K562 (cell line): ENCODE results near the gene MKRN3. TPM values are rescaled to one million over a fixed set of nuclear protein-coding genes. Genes with fewer than 3 reads are reported as not detected.
"Not testable (repeated sequence)": the region's sequence is repeated elsewhere in the genome, so short reads cannot be mapped to it uniquely, and the experiment has no call there.

ENCODE experiments used
- ATAC-seq: fragments of 200-7000 bp; cut with Tn5 transposase; 3 replicates; pipeline ENCODE4 v1.9.1; 2020; ENCODE audit warnings: moderate library complexity
- BruUV-seq: library from RNA; stranded (reverse); fragments of 400-500 nt; replicated peaks from 2 replicates; lab custom pipeline; 2021; lab: Mats Ljungman, UMichigan
- CTCF ChIA-PET: fragments of 300-600 bp; formaldehyde crosslinking; extraction: SDS; loops from one replicate; lab custom pipeline; 2021; ENCODE audit warnings: low intra/inter-chr PET ratio; lab: Yijun Ruan, JAX
- POLR2A ChIA-PET: fragments of 300-600, 350-650 bp; sonication (Branson Sonifier 250); formaldehyde crosslinking; extraction: SDS; loops from one replicate; lab custom pipeline; 2021; ENCODE audit warnings: antibody characterized with exemption, inconsistent platforms; lab: Yijun Ruan, JAX
- DNase-seq, 4 experiments: peaks; one replicate each; pipeline versions ENCODE4 v3.0.0 to v3.0.0-alpha.2; 2011 to 2018; ENCODE audit warnings: low spot score in 3 of 4, mixed read lengths in 3 of 4; ENCODE audit errors: extremely low read depth in 1 of 4
- FAIRE-seq: peaks from 2 replicates; lab custom pipeline; 2011; peaks lifted over from hg19 to GRCh38; lab: Jason Lieb, UNC
- H2AFZ ChIP-seq: 2 replicates; pipeline ENCODE4 v1.6.0; 2011; ENCODE audit warnings: low read depth, low read length, control low read depth, inconsistent platforms
- H3K27ac ChIP-seq: fragments of 200-600 bp; 3 replicates; pipeline ENCODE4 v1.8.0; 2011; ENCODE audit warnings: low read depth, mild to moderate bottlenecking, control low read depth, inconsistent platforms, low read length, moderate library complexity, mixed read lengths; ENCODE audit errors: extremely low read depth
- H3K27me3 ChIP-seq, 2 experiments: fragments of 300-600 bp in 1 of 2; 2 replicates in 1 of 2; 3 replicates in 1 of 2; pipeline versions ENCODE4 v1.6.0 to v1.8.0; 2011; ENCODE audit warnings: inconsistent platforms in 2 of 2, low read length in 2 of 2, mild to moderate bottlenecking in 1 of 2, mixed read lengths in 1 of 2, moderate library complexity in 1 of 2; ENCODE audit not compliant: control insufficient read depth in 2 of 2, insufficient read depth in 2 of 2
- H3K36me3 ChIP-seq: fragments of 300-600 bp; 3 replicates; pipeline ENCODE4 v1.8.0; 2011; ENCODE audit warnings: mild to moderate bottlenecking, low read length, inconsistent platforms; ENCODE audit not compliant: control insufficient read depth, insufficient read depth
- H3K4me1 ChIP-seq, 2 experiments: fragments of 200-600 bp in 1 of 2; replicated peaks in 1 of 2; 2 replicates in 1 of 2; 3 replicates in 1 of 2; pipeline versions ENCODE4 v1.5.1 to v1.8.0; 2011; ENCODE audit warnings: inconsistent platforms in 2 of 2, low read length in 2 of 2, mild to moderate bottlenecking in 1 of 2, mixed read lengths in 1 of 2, moderate library complexity in 1 of 2; ENCODE audit not compliant: control insufficient read depth in 2 of 2, insufficient read depth in 2 of 2
- H3K4me2 ChIP-seq: 2 replicates; pipeline ENCODE4 v1.6.1; 2011; ENCODE audit warnings: low read length, control low read depth, inconsistent platforms, mixed read lengths; ENCODE audit not compliant: insufficient read depth
- H3K4me3 ChIP-seq: fragments of 200-600 bp; sonication (generic), shearing (Covaris generic); 2 replicates; pipeline ENCODE4 v1.5.1; 2016; ENCODE audit warnings: control low read depth, inconsistent platforms
- H3K79me2 ChIP-seq: fragments of 200-600 bp; 3 replicates; pipeline ENCODE4 v1.8.0; 2011; ENCODE audit warnings: low read length, inconsistent platforms; ENCODE audit not compliant: control insufficient read depth, insufficient read depth
- H3K9ac ChIP-seq, 2 experiments: 2 replicates each; pipeline versions ENCODE4 v1.6.0 to v1.6.1; 2011; ENCODE audit warnings: low read depth in 2 of 2, low read length in 2 of 2, control low read depth in 1 of 2, inconsistent platforms in 1 of 2, mild to moderate bottlenecking in 1 of 2, mixed read lengths in 1 of 2; ENCODE audit not compliant: insufficient read depth in 1 of 2
- H3K9me1 ChIP-seq: one replicate; pipeline ENCODE4 v1.6.0; 2011; ENCODE audit warnings: inconsistent platforms, mild to moderate bottlenecking, low read length, moderate library complexity; ENCODE audit not compliant: control insufficient read depth, insufficient read depth
- H3K9me3 ChIP-seq: replicated peaks from 2 replicates; pipeline ENCODE4 v1.5.1; 2011; ENCODE audit warnings: low read depth, low read length, inconsistent platforms; ENCODE audit not compliant: control insufficient read depth, insufficient read depth
- H4K20me1 ChIP-seq: replicated peaks from 2 replicates; pipeline ENCODE4 v1.6.1; 2011; ENCODE audit warnings: low read length, inconsistent platforms, mixed read lengths; ENCODE audit not compliant: control insufficient read depth, insufficient read depth
- ARID3B ChIP-seq: fragments of 250-450 bp; sonication (Bioruptor Pico); IDR thresholded peaks from 2 replicates; pipeline ENCODE4 v1.4.0; 2020; ENCODE audit warnings: borderline replicate concordance
- CBFA2T3 ChIP-seq: fragments of 450-650 bp; IDR thresholded peaks from 2 replicates; pipeline ENCODE4 v1.6.1; 2017
- CEBPG ChIP-seq, 3 experiments: fragments of 200-800 bp in 1 of 3; sonication (Bioruptor generic) in 1 of 3; sonication (generic) in 1 of 3; formaldehyde crosslinking in 1 of 3; IDR thresholded peaks in 2 of 3; conservative IDR thresholded peaks in 1 of 3; 2 replicates each; pipeline versions ENCODE4 v1.6.1 to v1.8.0; 2016 to 2022; ENCODE audit warnings: missing compliant biosample characterization in 2 of 3, missing genetic modification characterization in 2 of 3, mild to moderate bottlenecking in 1 of 3, missing genetic modification reagents in 1 of 3
- CHCHD3 ChIP-seq: fragments of 250-450 bp; sonication (Bioruptor Pico); IDR thresholded peaks from 2 replicates; pipeline ENCODE4 v2.1.2; 2022; ENCODE audit warnings: mild to moderate bottlenecking
- CUX1 ChIP-seq: fragments of 200-800 bp; sonication (Bioruptor generic); IDR thresholded peaks from 2 replicates; pipeline ENCODE4 v1.6.1; 2016; ENCODE audit warnings: missing genetic modification characterization, missing compliant biosample characterization
- ZNF232 ChIP-seq: sonication (generic); formaldehyde crosslinking; IDR thresholded peaks from 2 replicates; pipeline ENCODE4 v1.8.0; 2022; ENCODE audit warnings: mild to moderate bottlenecking, missing genetic modification reagents
- ZNF778 ChIP-seq: fragments of 450-650 bp; formaldehyde crosslinking; IDR thresholded peaks from 2 replicates; pipeline ENCODE4 v1.4.0; 2020; ENCODE audit warnings: mild to moderate bottlenecking, moderate library complexity
- WGBS: fragments of 100-300 bp; shearing (Covaris generic); methylation state at CpG from one replicate; pipeline ENCODE4 v1.1.6; 2016; ENCODE audit warnings: low coverage, mixed read lengths; ENCODE audit not compliant: insufficient coverage; ENCODE audit errors: missing lambda C conversion rate; 5-methylcytosine and 5-hydroxymethylcytosine counted together
- in situ Hi-C: fragments of 300-500 bp; cut with MboI; formaldehyde crosslinking; loops from 4 replicates; pipeline ENCODE4 v1.15.0; 2018; ENCODE audit warnings: inconsistent platforms, mixed read lengths
- intact Hi-C: fragments of 100-400 bp; cut with micrococcal nuclease; formaldehyde crosslinking; loops from 2 replicates; pipeline ENCODE4 v1.14.2; 2022
- polyA plus RNA-seq, 8 experiments: library from polyadenylated mRNA; depleted of rRNA in 4 of 8; stranded (reverse) in 5 of 8; unstranded in 3 of 8; fragments of >200 nt; fragmentation: Nextera tagmentation in 2 of 8; fragmentation: Illumina TruSeq in 1 of 8; extraction: Ambion mirVana in 2 of 8; extraction: Trizol in 1 of 8; gene quantifications; 2 replicates each; pipeline versions ENCODE4 v1.2.1 to v1.2.3, GENCODE V29; 2011 to 2014; ENCODE audit warnings: inconsistent platforms in 1 of 8, missing spikeins in 1 of 8
- total RNA-seq, 7 experiments: library from RNA; depleted of rRNA in 6 of 7; stranded (reverse); fragments of >200 nt in 6 of 7; fragmentation: Illumina TruSeq in 2 of 7; extraction: Trizol in 2 of 7; gene quantifications; 2 replicates each; pipeline versions ENCODE4 v1.2.1 to v1.2.3, GENCODE V29; 2011 to 2021; ENCODE audit warnings: low replicate concordance in 1 of 7

MKRN3 gene
- total and polyA plus RNA-seq, 9 of the 15 experiments (the other 6 are each of a cell fraction or from before 2014, with no cell fraction given): 6.5 to 33.4 (median 25.1) TPM

GRCh38 chr15:23597278-23597677 is 31.8 kb downstream of the MKRN3 start:
- H3K4me2 ChIP-seq, H3K9ac ChIP-seq, H3K4me1 ChIP-seq, FAIRE-seq, H3K4me3 ChIP-seq, H3K27ac ChIP-seq, H3K36me3 ChIP-seq: not testable (repeated sequence)
- whole genome bisulfite sequencing: 3% methylated on average over 14 of the region's 14 CpGs
- 0 out of 2 replicates have a peak, but pooled peaks have one; percentile 27 for TF ChIP-seq CBFA2T3
- TF ChIP-seq, all 486 proteins: peak for 1; not testable (repeated sequence) for 485
- H3K27me3 ChIP-seq, intact Hi-C loops, DNase-seq, CTCF ChIA-PET, H4K20me1 ChIP-seq, H3K9me3 ChIP-seq, H3K79me2 ChIP-seq, H3K9me1 ChIP-seq, in situ Hi-C loops, H2AFZ ChIP-seq, BruUV-seq: not testable (repeated sequence)
- POLR2A ChIA-PET: interaction anchor here (0.7 kb wide), 1 partner anchor 32 kb away, joined by 3 read pairs; no protein-coding TSS in a partner anchor
- peak; percentile 51; the same call in 2 of the 3 replicates for ATAC-seq

GRCh38 chr15:23599053-23599452 is 33.6 kb downstream of the MKRN3 start:
- intact Hi-C loops: no loop called here
- WGBS: 0% methylated on average over 1 of the region's 1 CpG
- DNase-seq (no peak), FAIRE-seq (no peak), ATAC-seq (no peak)
- no peaks in the 10 kb centered on the region for H4K20me1 ChIP-seq
- H3K4me2 ChIP-seq: no peak overlapping the region
- no peaks in the 10 kb centered on the region for H3K79me2 ChIP-seq
- no peaks in the 10 kb centered on the region; a peak in 1 of 5 replicates for H3K4me1 ChIP-seq
- no peak for TF ChIP-seq CHCHD3 (CRISPR knock-in tag)
- TF ChIP-seq ARID3B: no peak
- TF ChIP-seq CUX1: no peak
- TF ChIP-seq ZNF778 (CRISPR knock-in tag): no peak
- TF ChIP-seq CEBPG (CRISPR knock-in tag; IDR thresholded peaks at IDR 0.05): no peak
- TF ChIP-seq CEBPG (tag; conservative IDR thresholded peaks at IDR 0.05 in 1 of 2, IDR thresholded peaks at IDR 0.05 in 1 of 2): 0 out of 4 replicates have a peak, but pooled peaks of 1 of the 2 experiments have one; percentile 16
- TF ChIP-seq ZNF232 (CRISPR knock-in tag): no peak
- POLR2A ChIA-PET: no interaction called here
- no TSS peak for BruUV-seq
- peaks cover 11% of the 10 kb centered on the region in 2 experiments; a peak in 3 of 5 replicates for H3K27me3 ChIP-seq
- no peak overlapping the region for H3K27ac ChIP-seq
- no peaks in the 10 kb centered on the region for H3K9me1 ChIP-seq
- no peak overlapping the region for H2AFZ ChIP-seq
- in situ Hi-C loops: no loop called here
- no peak overlapping the region for H3K9ac ChIP-seq
- H3K36me3 ChIP-seq: no peaks in the 10 kb centered on the region
- no peaks in the 10 kb centered on the region for H3K9me3 ChIP-seq
- CTCF ChIA-PET: no interaction called here
- H3K4me3 ChIP-seq: no peak overlapping the region
